Osteoblast (primary cell): ENCODE results near the gene BRICD5. TPM values are rescaled to one million over a fixed set of nuclear protein-coding genes. Genes with fewer than 3 reads are reported as not detected.

ENCODE experiments used
- DNase-seq: peaks from one replicate; pipeline ENCODE4 v3.0.0; 2011; ENCODE audit warnings: low spot score, mixed read lengths; ENCODE audit not compliant: insufficient read length; ENCODE audit errors: missing footprints
- H2AFZ ChIP-seq: 2 replicates; pipeline ENCODE4 v1.6.0; 2011; ENCODE audit warnings: mild to moderate bottlenecking, low read length
- H3K27ac ChIP-seq: 2 replicates; pipeline ENCODE4 v1.5.1; 2011; ENCODE audit warnings: mild to moderate bottlenecking, low read depth, low read length, moderate library complexity
- H3K27me3 ChIP-seq: 2 replicates; pipeline ENCODE4 v1.6.0; 2012; ENCODE audit warnings: mild to moderate bottlenecking, control low read depth, inconsistent platforms, low read length, moderate library complexity; ENCODE audit not compliant: insufficient read depth
- H3K36me3 ChIP-seq: 2 replicates; pipeline ENCODE4 v1.5.1; 2011; ENCODE audit warnings: mild to moderate bottlenecking, low read length, control low read depth, moderate library complexity; ENCODE audit not compliant: insufficient read depth
- H3K4me1 ChIP-seq: 2 replicates; pipeline ENCODE4 v1.5.1; 2011; ENCODE audit warnings: mild to moderate bottlenecking, low read length, control low read depth, moderate library complexity; ENCODE audit not compliant: insufficient read depth
- H3K4me2 ChIP-seq: 2 replicates; pipeline ENCODE4 v1.6.0; 2011; ENCODE audit warnings: mild to moderate bottlenecking, low read length; ENCODE audit not compliant: insufficient read depth
- H3K4me3 ChIP-seq: fragments of 200-600 bp; sonication (generic); 3 replicates; pipeline ENCODE4 v1.5.1; 2012; ENCODE audit warnings: mild to moderate bottlenecking, low read length, inconsistent platforms; ENCODE audit not compliant: insufficient read depth
- H3K79me2 ChIP-seq: 2 replicates; pipeline ENCODE4 v1.6.0; 2012; ENCODE audit warnings: mild to moderate bottlenecking, low read length, control low read depth, inconsistent platforms; ENCODE audit not compliant: insufficient read depth
- H3K9me3 ChIP-seq: 2 replicates; pipeline ENCODE4 v1.5.1; 2011; ENCODE audit warnings: low read depth, low read length, control low read depth
- H4K20me1 ChIP-seq: 2 replicates; pipeline ENCODE4 v1.6.0; 2012; ENCODE audit warnings: mild to moderate bottlenecking, low read length, control low read depth; ENCODE audit not compliant: insufficient read depth
- CTCF ChIP-seq: IDR thresholded peaks from 2 replicates; pipeline ENCODE4 v1.5.1; 2011; ENCODE audit warnings: mild to moderate bottlenecking, low read depth, low read length, moderate library complexity; ENCODE audit errors: extremely low read depth
- total RNA-seq: library from RNA; depleted of rRNA; stranded (reverse); fragments of >200 nt; gene quantifications from 2 replicates; pipeline ENCODE4 v1.2.3, GENCODE V29; 2012

BRICD5 gene
- total RNA-seq, 1 donor = 2.5 TPM

DNA sequence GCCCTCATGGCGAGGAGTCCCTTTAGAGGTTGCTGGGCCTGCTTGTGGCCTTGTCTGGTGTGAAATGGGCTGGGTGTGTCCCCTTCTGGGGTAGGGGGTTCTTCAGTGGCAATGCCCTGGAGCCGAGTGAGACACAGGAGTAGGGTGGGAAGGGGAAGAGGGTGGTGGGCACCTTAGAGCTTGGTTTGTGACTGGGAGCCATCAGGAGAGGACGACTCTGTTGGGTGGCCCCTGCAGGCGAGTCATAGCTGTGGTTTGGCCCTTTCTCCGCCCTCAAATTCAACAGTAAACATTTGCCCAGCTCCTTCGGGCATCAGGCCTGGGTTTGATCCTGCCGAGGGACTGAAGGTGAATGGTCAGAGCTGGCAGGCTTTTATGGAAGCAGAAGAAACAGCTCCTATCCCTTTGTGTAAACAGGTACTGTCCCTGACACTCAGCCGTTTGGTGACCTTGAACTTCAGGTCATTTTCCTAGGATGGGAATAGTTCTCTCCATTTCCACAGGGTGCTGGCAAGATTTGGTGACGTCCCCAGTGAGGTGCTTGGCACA lies 15.7 kb upstream of the BRICD5 start:
- no peaks in the 10 kb centered on the region for H3K27me3 ChIP-seq
- H3K36me3 ChIP-seq = peaks cover 21% of the 10 kb centered on the region
- TF ChIP-seq CTCF = no peak
- H3K9me3 ChIP-seq = no peaks in the 10 kb centered on the region
- no peak overlapping the region for H2AFZ ChIP-seq
- peaks cover 51% of the 10 kb centered on the region for H4K20me1 ChIP-seq
- no peak overlapping the region for H3K4me3 ChIP-seq
- H3K4me1 ChIP-seq = peaks cover 14% of the 10 kb centered on the region
- DNase-seq = peak; percentile 91
- H3K27ac ChIP-seq = peak overlapping the region; percentile 5
- H3K79me2 ChIP-seq = peaks cover 64% of the 10 kb centered on the region
- peak overlapping the region; percentile 20 for H3K4me2 ChIP-seq

DNA sequence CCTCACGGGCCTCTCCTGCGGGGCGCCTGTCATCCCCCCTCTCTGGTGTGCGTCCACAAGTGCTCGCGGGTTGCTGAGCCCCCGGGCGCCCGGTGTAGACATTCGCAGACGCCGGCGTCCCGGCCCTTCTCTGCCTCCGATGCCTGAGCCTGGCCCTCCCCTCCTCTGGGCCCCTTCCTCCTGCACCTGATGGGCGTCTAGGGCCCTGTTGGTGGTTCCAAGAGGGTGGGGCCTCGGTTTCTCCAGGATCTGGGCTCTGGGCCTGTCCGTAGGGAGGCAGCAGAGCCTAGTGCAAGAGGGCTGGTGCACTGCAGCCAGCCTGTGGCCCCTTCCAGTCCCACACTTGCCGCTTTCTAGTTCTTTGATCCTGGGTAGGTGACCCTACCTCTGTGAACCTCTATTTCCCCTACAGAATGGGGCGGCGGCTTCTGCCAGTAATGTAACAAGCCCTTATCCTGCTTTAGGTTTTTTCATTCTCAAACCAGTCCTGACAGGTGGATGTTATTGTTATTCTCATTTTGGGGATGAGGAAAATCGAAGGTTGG lies 13.4 kb upstream of the BRICD5 start:
- H3K4me3 ChIP-seq = peak overlapping the region; percentile 94
- H3K36me3 ChIP-seq = peaks cover 10% of the 10 kb centered on the region
- H3K9me3 ChIP-seq = no peaks in the 10 kb centered on the region
- H3K27me3 ChIP-seq = no peaks in the 10 kb centered on the region
- peak overlapping the region; percentile 88 for H2AFZ ChIP-seq
- DNase-seq = peak; percentile 98
- H3K4me1 ChIP-seq = peaks cover 14% of the 10 kb centered on the region
- peak; percentile 20 for TF ChIP-seq CTCF
- H3K4me2 ChIP-seq = peak overlapping the region; percentile 88
- H3K79me2 ChIP-seq = peaks cover 54% of the 10 kb centered on the region
- peak overlapping the region; percentile 72 for H3K27ac ChIP-seq
- H4K20me1 ChIP-seq = peaks cover 39% of the 10 kb centered on the region

DNA sequence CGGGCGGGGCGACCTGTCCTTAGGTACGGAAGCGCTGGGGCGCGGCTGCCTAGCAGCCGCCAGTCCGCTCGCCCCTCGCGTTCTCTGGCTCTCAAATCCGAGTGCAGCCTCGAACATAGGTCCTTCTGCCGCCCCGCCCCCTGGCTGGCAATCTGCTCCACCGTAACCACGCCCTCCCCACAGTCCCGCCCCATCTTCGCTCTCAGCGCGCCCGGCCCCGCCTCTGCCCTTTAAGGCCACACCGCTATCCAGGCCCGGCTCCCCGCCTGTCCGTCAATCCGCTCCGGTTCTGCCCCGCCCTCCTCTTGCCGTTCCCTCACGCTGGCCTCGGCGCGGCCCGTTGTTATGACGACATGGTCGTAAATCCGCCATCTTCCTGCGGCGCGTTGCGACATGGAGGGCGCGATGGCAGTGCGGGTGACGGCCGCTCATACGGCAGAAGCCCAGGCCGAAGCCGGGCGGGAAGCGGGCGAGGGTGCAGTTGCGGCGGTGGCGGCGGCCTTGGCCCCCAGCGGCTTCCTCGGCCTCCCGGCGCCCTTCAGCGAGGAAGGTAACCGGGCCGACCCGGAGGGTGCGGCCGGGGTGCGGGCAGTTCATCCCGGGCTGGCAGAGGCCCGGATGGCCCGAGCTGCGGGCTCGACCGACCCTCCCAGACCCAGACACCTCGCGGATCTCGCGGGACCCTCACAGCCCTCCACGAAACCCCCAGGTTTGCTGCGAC lies 12.7 kb upstream of the BRICD5 start, which contains the start of gene E4F1:
E4F1 (plus strand) TSS at position 371 of the 721 bp plus-strand sequence; CDS start at position 394, 23 bp downstream.
- Histone ChIP-seq H3K4me2 (peak within 1 kb of the TSS; percentile 88), H3K36me3 (peaks cover 4% of the 10 kb centered on the region), H3K79me2 (peaks cover 47% of the 10 kb centered on the region), H3K9me3 (no peaks in the 10 kb centered on the region), H3K4me1 (peaks cover 14% of the 10 kb centered on the region), H3K4me3 (peak within 1 kb of the TSS; percentile 94), H3K27me3 (no peaks in the 10 kb centered on the region), H2AFZ (peak within 1 kb of the TSS; percentile 96), H4K20me1 (peaks cover 35% of the 10 kb centered on the region), H3K27ac (peak within 1 kb of the TSS; percentile 72)
- peak; percentile 100 for DNase-seq
- TF ChIP-seq CTCF = no peak

GRCh38 chr16:2216330-2216729 lies 5.7 kb upstream of the BRICD5 start:
- H2AFZ ChIP-seq = no peak overlapping the region
- peaks cover 17% of the 10 kb centered on the region for H3K4me1 ChIP-seq
- no peak overlapping the region for H3K4me2 ChIP-seq
- no peak for DNase-seq
- no peaks in the 10 kb centered on the region for H3K27me3 ChIP-seq
- no peak for TF ChIP-seq CTCF
- H3K79me2 ChIP-seq = peaks cover 28% of the 10 kb centered on the region
- H3K27ac ChIP-seq = no peak overlapping the region
- H3K4me3 ChIP-seq = no peak overlapping the region
- H4K20me1 ChIP-seq = no peaks in the 10 kb centered on the region
- no peaks in the 10 kb centered on the region for H3K9me3 ChIP-seq
- peaks cover 4% of the 10 kb centered on the region for H3K36me3 ChIP-seq
